ENCODE data around the gene ATXN10.

- TF ChIP-seq EZH2 (IDR thresholded peaks at IDR 0.05; ENCODE audit: borderline replicate concordance, low read length) (no peak), CTCF (IDR thresholded peaks at IDR 0.05; ENCODE audit: low read length) (no peak)
Measured at GRCh38 chr22:45805413-45805812, 133.8 kb downstream of the ATXN10 start.

Measured in OCI-LY1 (cell line).